HG03097 (cell line): ENCODE results near the gene PRRT1.

Source experiments
- ATAC-seq: cut with Tn5 transposase; IDR thresholded peaks from one replicate; pipeline ENCODE4 v1.9.1; 2021; ENCODE audit not compliant: unreplicated experiment, low FRiP score

Gene PRRT1

GRCh38 chr6:32175711-32176475 lies 24.2 kb upstream of the PRRT1 start, which contains the start of gene AGPAT1:
Gene AGPAT1 (minus strand): TSS chr6:32176084. CDS start chr6:32171496, 4,588 bp downstream.
- ATAC-seq, result peak; percentile 27

GRCh38 chr6:32175322-32175710 lies 23.6 kb upstream of the PRRT1 start:
- ATAC-seq, result no peak

GRCh38 chr6:32174416-32174815 lies 22.7 kb upstream of the PRRT1 start:
- no peak for ATAC-seq

GRCh38 chr6:32173051-32173727 lies 21.4 kb upstream of the PRRT1 start:
- no peak for ATAC-seq

- no peak for ATAC-seq
Measured at GRCh38 chr6:32171234-32171633, 19.5 kb upstream of the PRRT1 start.

- ATAC-seq, result no peak
Measured at GRCh38 chr6:32170294-32170693, 18.6 kb upstream of the PRRT1 start.

GRCh38 chr6:32168807-32169591 lies 17.3 kb upstream of the PRRT1 start:
- ATAC-seq, result no peak

GRCh38 chr6:32168350-32168749 lies 16.6 kb upstream of the PRRT1 start:
- ATAC-seq, result no peak

GRCh38 chr6:32167761-32168262 lies 16.1 kb upstream of the PRRT1 start:
- ATAC-seq, result no peak

- ATAC-seq, result no peak
Measured at GRCh38 chr6:32167154-32167760, 15.5 kb upstream of the PRRT1 start.

- ATAC-seq, result no peak
Measured at GRCh38 chr6:32166411-32167061, 14.8 kb upstream of the PRRT1 start.

- ATAC-seq, result no peak
Measured at GRCh38 chr6:32164295-32164694, 12.6 kb upstream of the PRRT1 start, which contains the start of gene EGFL8. Gene EGFL8 (plus strand): TSS chr6:32164595. CDS start chr6:32166166, 1,571 bp downstream.

GRCh38 chr6:32163559-32164258 lies 12.0 kb upstream of the PRRT1 start:
- ATAC-seq, result no peak

GRCh38 chr6:32158052-32158451 lies 6.3 kb upstream of the PRRT1 start:
- no peak for ATAC-seq

- ATAC-seq, result no peak
Measured at GRCh38 chr6:32156891-32157290, 5.2 kb upstream of the PRRT1 start.

GRCh38 chr6:32154514-32155161 lies 2.9 kb upstream of the PRRT1 start:
- no peak for ATAC-seq

GRCh38 chr6:32153564-32154513 lies 2.1 kb upstream of the PRRT1 start, which contains the start of gene PPT2:
Gene PPT2 (plus strand): TSS chr6:32154141. CDS start chr6:32154595, 454 bp downstream.
- ATAC-seq, result no peak
